Measurements from ENCODE around the gene TMEM221.

DNA sequence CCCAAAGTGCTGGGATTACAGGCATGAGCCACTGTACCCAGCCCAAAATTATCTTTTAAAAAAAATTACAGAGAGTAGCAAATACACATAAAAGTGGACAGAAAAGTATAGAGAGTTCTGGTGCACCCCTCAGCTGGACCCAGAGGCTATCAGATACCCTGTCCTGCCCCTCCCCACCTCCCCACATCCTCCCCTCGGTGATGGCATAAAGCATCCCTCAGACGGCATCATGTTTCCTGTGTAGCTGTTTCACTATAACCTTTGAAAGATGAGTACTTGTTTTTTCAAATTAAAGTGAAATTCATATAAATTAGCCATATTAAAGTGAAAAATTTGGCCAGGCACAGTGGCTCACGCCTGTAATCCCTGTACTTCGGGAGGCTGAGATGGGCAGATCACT is 41.9 kb upstream of the TMEM221 start:
- TF ChIP-seq EZH2 (IDR thresholded peaks at IDR 0.05; ENCODE audit: borderline replicate concordance, low read length) = no peak
- TF ChIP-seq, protein P1, sequence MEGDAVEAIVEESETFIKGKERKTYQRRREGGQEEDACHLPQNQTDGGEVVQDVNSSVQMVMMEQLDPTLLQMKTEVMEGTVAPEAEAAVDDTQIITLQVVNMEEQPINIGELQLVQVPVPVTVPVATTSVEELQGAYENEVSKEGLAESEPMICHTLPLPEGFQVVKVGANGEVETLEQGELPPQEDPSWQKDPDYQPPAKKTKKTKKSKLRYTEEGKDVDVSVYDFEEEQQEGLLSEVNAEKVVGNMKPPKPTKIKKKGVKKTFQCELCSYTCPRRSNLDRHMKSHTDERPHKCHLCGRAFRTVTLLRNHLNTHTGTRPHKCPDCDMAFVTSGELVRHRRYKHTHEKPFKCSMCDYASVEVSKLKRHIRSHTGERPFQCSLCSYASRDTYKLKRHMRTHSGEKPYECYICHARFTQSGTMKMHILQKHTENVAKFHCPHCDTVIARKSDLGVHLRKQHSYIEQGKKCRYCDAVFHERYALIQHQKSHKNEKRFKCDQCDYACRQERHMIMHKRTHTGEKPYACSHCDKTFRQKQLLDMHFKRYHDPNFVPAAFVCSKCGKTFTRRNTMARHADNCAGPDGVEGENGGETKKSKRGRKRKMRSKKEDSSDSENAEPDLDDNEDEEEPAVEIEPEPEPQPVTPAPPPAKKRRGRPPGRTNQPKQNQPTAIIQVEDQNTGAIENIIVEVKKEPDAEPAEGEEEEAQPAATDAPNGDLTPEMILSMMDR (IDR thresholded peaks at IDR 0.05; ENCODE audit: low read length) = no peak

All from OCI-LY1 (cell line).